Measurements from ENCODE around the gene KIAA1755. TPM values are rescaled to one million over a fixed set of nuclear protein-coding genes. Genes with fewer than 3 reads are reported as not detected.

The KIAA1755 gene
- total and polyA plus RNA-seq, 9 of the 15 experiments (the other 6 are each of a cell fraction or from before 2014, with no cell fraction given), result not detected

DNA sequence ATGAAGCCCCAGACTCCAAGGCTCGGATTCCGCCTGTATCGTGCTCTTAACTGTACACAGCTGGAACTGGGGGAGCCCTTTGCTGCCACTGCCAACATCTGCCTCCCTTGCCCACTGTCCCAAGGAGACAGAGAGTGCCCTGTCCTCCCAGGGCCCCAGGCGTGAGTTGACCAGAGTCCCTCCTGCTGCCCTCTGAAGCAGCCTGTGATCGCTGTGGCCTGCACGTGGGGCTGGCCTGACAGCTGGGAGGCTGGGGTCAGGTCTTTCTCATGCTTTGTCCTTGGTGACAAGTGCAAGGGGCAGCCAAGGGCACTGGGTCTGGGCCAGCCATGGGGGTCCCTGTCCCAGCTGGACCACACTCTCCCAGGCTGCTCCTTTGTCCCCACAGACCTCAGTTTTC, 44.3 kb downstream of the KIAA1755 start:
- peaks cover 0 to 19% of the 10 kb centered on the region in 2 experiments; a peak in 2 of 5 replicates for H3K4me1 ChIP-seq (replicated peaks in 1 of 2; ENCODE audit: control insufficient read depth in 2 of 2, insufficient read depth in 2 of 2, low read length in 2 of 2)
- in situ Hi-C loops (cut with MboI) (loop anchor here (10.0 kb wide), 1 partner anchor 321 kb away; no protein-coding TSS in a partner anchor), intact Hi-C loops (cut with micrococcal nuclease) (no loop called here)
- H3K36me3 ChIP-seq (ENCODE audit: control insufficient read depth, insufficient read depth, low read length), result no peaks in the 10 kb centered on the region
- ChIA-PET POLR2A (interaction anchor here (0.6 kb wide), 1 partner anchor 336 kb away, joined by 3 read pairs; no protein-coding TSS in a partner anchor), CTCF (ENCODE audit: low intra/inter-chr PET ratio) (no interaction called here)
- no peaks in the 10 kb centered on the region for H3K9me1 ChIP-seq (ENCODE audit: control insufficient read depth, insufficient read depth, low read length)
- no peak overlapping the region for H3K27ac ChIP-seq (ENCODE audit: extremely low read depth, low read depth, low read length)
- H3K9ac ChIP-seq (ENCODE audit: insufficient read depth in 1 of 2, low read depth in 2 of 2, low read length in 2 of 2), result no peak overlapping the region; a peak in 1 of 4 replicates
- no peaks in the 10 kb centered on the region for H3K9me3 ChIP-seq (replicated peaks; ENCODE audit: control insufficient read depth, insufficient read depth, low read depth, low read length)
- DNase-seq (ENCODE audit: extremely low read depth in 1 of 4, low spot score in 3 of 4) (no peak), FAIRE-seq (no peak), ATAC-seq (no peak)
- 22% methylated on average over 6 of the region's 6 CpGs for WGBS (ENCODE audit: insufficient coverage, low coverage, missing lambda C conversion rate)
- peaks cover 9 to 54% of the 10 kb centered on the region in 2 experiments; a peak in 4 of 5 replicates for H3K27me3 ChIP-seq (ENCODE audit: control insufficient read depth in 2 of 2, insufficient read depth in 2 of 2, low read length in 2 of 2)
- no peak overlapping the region for H2AFZ ChIP-seq (ENCODE audit: low read depth, low read length)
- TF ChIP-seq ZBTB33 (CRISPR knock-in tag; IDR thresholded peaks at IDR 0.05) (no peak), NBN (IDR thresholded peaks at IDR 0.05; ENCODE audit: low read depth) (no peak), MAX (CRISPR knock-in tag; IDR thresholded peaks at IDR 0.05) (no peak), KHSRP (IDR thresholded peaks at IDR 0.05) (no peak), ZNF75A (CRISPR knock-in tag; IDR thresholded peaks at IDR 0.05) (no peak), SNIP1 (IDR thresholded peaks at IDR 0.05; ENCODE audit: low read depth) (no peak), MIER1 (IDR thresholded peaks at IDR 0.05; ENCODE audit: low read depth) (no peak), CBX3 (IDR thresholded peaks at IDR 0.05; ENCODE audit: borderline replicate concordance in 1 of 2, low read length in 2 of 2) (no peak), TEAD4 (IDR thresholded peaks at IDR 0.05; ENCODE audit: low read length) (no peak), TEAD4 (CRISPR knock-in tag; IDR thresholded peaks at IDR 0.05; ENCODE audit: borderline replicate concordance) (no peak)
- H4K20me1 ChIP-seq (replicated peaks; ENCODE audit: control insufficient read depth, insufficient read depth, low read length), result no peaks in the 10 kb centered on the region; the same call in 1 of the 2 replicates
- no peak overlapping the region for H3K4me2 ChIP-seq (ENCODE audit: insufficient read depth, low read length)
- H3K79me2 ChIP-seq (ENCODE audit: control insufficient read depth, insufficient read depth, low read length), result no peaks in the 10 kb centered on the region
- no peak overlapping the region for H3K4me3 ChIP-seq
- BruUV-seq (replicated peaks), result no TSS peak

All from K562 (cell line).